ENCODE measurements around the gene PTPRF. TPM values are rescaled to one million over a fixed set of nuclear protein-coding genes. Genes with fewer than 3 reads are reported as not detected.

Gene PTPRF
- total RNA-seq, 1 donor from 2014 or later, result 7.7 TPM

DNA sequence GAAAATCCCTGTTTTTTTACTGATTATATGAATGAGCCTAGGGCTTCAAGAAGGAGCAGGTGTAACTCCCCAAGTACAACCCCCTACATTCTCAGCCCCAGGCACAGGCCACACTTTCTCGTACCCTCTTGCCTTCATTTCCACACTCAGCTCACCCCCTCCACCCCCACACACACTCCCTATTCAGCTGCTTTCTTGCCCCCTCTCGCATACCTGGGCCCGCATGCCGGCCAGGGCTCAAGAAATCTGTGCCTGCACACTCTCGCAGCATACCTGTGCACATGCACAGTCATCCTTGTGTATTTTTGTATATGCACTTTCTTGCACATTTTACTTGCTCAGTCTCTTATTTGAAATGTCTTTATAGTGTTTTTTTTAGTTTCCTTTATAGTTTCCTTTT lies 2.0 kb downstream of the PTPRF start:
- intact Hi-C loops (cut with DNase I), result no loop called here
- peak; percentile 34 for DNase-seq (ENCODE audit: missing footprints)
- no peak for ATAC-seq

DNA sequence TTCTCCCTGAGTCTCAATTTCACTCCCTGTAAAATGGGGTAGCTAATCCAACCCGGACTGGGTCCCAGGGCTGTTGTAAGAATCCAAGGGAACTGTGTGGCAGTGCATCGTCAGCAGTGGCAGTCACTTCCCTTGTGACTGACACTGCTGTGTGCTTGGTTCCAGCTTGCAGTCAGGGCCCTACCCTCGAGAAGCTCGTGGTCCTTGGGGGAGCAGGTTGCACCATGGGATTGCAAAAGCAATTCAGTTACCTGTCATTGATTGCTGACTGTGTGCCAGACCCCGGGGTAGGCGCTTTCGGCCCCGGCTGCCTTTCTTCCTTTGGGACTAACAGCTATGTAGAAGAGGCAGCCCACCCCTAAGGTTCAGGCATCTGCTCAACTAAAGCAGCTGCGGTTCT lies 2.9 kb downstream of the PTPRF start:
- intact Hi-C loops (cut with DNase I), result no loop called here
- no peak for ATAC-seq
- DNase-seq (ENCODE audit: missing footprints), result peak; percentile 54

DNA sequence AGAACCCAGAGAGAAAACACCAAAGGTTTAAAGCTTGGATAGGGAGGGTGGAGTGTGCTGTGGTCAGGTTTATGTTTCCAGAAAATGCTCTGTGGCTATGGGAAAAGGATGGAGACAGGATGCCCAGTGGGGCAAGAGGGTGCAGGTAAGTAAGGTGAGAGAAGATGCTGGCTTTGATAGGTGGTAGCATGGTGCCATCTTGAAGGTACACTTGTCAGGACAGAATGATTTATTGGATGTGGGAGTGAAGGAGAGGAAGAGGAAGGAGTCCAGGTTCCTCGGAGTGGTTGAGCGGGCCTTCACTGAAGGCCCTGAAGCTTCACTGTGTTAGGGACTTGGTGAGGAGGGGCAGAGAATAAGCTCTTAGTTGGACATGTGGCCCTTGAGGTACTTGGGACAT lies 3.6 kb downstream of the PTPRF start:
- DNase-seq (ENCODE audit: missing footprints) (peak; percentile 7), ATAC-seq (no peak)
- intact Hi-C loops (cut with DNase I), result no loop called here

DNA sequence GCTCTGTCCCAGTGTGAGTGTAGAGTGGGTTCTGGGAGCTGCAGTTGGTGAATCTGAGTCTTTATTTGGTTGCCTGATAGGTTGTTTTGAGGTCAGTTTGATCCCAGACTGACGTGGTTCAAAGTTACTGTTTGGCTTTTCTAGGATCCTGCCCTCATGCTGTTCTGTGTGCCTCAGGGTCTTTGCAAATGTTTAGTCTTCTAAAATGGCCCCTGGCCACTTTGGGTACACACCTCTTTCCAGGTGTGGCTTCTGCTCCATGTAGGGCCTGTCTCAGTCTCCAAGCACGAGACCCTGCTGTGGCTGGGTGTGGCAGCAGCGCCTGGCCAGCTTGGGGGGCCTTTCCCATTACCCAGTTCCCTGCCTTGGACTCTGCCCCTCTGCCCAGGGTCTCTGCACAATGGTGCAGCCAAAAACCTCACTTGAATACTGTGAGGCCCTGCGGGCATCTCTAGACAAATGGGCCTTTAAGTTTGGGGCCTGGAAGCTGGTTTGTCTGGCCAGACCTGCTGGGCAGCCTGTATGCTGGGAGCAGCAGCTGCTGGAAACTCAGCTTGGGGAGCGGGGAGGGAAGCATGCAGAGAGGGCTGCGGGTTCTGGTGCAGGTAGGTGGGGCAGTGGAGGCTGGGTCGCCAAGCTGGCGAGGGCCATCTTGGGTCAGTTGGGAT lies 5.6 kb downstream of the PTPRF start:
- intact Hi-C loops (cut with DNase I), result no loop called here
- ATAC-seq (no peak), DNase-seq (ENCODE audit: missing footprints) (peak; percentile 55)

DNA sequence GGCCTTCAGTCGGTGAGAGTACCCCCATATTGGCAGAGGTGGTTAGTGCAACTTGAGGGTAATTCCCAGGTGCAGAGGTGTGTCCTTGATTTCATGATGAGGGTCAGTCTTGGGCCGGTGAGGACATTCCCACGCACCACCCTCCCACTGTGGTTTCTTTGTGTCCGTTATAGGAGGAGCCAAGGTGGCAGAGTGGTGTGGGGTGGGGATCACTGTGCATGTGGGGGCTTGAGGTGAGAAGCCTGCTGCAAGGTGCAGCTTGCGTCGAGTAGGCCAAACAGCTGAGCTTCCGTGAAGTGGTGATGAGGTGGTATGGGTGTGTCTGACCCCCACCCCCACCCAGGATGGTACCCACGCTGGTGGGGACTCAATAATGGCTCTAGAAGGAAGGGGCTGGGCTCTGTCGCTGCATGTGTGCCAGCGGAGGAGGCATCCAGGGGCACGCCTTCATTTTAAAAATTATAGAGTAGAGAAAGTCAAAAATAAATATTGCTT lies 6.2 kb downstream of the PTPRF start:
- intact Hi-C loops (cut with DNase I), result no loop called here
- ATAC-seq (no peak), DNase-seq (ENCODE audit: missing footprints) (peak; percentile 21)

DNA sequence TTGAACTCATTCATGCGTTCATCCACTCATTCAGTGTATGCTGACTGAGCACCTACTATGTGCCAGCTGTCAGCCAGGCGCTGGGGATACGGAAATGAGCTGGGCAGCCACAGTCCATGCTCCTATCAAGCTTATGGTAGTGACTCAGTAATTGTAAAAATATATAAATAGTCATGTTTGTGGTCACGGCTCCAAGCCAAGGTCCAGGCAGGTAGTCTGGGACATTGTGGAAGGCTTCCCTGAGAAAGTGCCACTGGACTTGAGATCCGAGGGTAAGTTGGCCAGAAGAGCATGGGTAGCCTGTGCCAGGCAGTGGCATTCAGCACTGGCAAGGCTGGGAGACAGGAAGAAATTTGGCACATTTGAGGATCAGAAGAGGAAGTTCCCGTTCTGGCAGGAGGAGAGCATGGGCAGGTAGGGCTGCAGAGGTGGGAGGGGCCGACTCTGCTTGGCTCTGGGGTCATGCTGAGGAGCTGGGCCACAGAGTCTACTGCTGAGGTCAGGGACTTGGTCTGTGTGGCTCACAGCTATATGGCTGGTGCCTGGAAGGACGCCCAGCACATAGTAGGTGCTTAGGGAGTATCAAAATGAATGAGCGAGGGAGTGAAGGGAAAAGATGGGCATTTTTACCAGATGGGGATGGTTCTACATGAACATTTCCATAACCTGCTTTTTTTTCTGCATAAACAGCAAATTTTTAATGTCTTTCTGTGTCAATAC lies 6.9 kb downstream of the PTPRF start:
- ATAC-seq (no peak), DNase-seq (ENCODE audit: missing footprints) (peak; percentile 39)
- intact Hi-C loops (cut with DNase I), result no loop called here

DNA sequence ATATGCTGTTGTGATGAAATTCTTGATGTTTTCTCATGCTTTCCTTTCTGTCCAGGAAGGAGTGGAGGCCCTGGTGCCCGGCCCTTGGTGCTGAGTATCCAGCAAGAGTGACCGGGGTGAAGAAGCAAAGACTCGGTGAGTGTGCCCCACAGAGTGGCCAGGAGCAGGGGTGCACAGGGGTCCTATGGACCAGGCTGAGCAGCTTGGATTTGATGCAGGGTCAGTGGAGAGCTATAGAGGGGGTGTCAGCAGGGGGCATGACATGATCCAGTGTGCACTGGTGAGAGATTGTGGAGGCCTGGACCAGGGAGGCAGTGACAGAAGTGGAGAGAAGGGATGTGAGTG lies 7.4 kb downstream of the PTPRF start:
- ATAC-seq (no peak), DNase-seq (ENCODE audit: missing footprints) (peak; percentile 0)
- intact Hi-C loops (cut with DNase I), result no loop called here

DNA sequence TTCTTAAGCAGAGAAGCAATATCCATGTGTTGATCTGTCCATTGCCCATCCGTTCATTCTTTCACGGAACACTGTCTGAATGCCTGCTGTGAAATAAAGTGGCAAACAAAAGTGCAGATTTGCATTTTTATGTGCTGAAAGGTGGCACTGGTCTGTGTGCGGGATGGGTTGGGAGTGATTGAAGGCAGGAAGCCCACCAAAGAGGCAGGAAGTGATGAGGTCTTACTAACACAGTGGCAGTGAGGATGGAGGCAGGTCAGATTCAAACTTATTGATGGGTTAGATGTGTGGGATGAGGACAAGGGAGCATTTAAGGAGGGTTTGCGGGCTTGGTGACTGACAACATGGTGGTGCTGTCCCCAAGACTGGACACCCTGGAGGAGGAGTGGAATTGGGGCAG lies 8.3 kb downstream of the PTPRF start:
- intact Hi-C loops (cut with DNase I), result no loop called here

DNA sequence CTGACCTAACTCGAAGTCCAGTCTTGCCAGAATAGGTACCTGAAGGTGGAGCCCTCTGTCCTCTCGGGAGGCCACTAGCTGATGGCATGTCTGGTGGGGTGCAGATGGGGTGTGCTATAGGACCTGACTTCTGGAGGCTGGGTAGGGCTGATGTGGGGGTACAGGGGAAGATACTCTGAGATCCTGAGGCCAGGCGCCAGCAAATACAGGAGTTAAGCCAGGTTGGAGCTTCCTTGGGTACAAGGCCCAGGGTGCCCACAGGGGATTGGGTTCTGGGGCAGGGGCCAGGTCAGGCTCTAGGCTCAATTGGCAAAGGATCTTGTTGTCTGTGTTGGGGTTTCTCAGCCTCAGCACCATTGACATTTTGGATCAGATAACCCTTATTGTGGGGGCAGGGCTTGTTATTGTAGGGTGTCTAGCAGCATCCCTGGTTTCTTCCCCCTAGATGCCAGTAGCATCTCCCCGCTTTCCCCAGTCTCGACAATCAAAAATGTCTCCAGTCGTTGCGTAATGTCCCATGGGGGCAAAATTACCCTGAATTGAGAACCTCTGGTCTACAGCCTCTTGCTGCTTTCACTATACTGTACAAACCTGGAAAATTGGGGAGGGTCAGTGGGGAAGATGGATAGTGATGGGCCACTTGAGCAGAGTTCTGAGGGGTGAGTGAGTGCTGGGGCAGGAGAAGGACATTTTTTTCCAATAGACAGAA lies 9.2 kb downstream of the PTPRF start:
- ATAC-seq (no peak), DNase-seq (ENCODE audit: missing footprints) (peak; percentile 3)
- intact Hi-C loops (cut with DNase I), result no loop called here

More for the DNA sequence above, 8.3 kb downstream of the PTPRF start:
- DNase-seq (ENCODE audit: missing footprints), result peak; percentile 2
- ATAC-seq, result no peak

DNA sequence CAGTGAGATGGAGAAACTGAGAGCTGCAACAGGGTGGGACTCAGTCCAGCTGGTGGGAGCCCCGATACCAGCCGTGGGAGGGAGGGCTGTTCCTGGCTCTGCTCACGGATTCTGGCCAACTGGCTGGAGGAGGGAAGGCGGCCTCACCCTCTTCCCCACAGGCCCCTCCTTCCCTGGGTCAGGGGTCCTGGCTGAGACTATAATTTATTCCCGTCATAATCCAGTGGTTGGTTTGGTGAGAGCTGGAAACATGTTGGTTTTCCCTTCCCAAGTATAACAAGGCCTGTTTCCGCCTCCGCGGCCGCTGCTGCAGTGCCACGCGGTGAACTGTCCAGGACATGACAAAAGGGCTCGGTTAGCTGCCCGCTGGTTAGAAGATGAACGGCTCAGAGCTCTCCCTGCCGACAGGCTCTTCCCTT lies 10.0 kb downstream of the PTPRF start:
- intact Hi-C loops (cut with DNase I), result no loop called here
- ATAC-seq (no peak), DNase-seq (ENCODE audit: missing footprints) (peak; percentile 49)

DNA sequence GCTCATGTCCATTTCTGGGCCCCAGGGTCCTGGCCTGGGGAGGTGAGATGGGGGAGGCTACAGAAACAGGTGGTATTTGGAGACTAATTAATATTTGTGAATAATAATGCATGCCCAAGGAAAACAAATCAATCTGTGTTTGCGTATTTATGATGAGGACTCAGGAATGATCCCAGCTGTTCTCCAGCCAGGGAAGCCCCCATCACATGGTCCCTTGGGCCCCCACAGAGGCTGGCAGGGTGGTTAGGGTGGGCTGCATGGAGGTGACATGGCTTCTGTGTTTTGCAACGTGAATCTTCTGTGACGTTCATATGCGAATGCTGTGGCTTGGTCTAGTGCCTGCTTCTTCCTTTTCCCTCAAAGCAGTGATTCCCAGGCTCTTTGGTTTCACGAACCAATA lies 10.5 kb downstream of the PTPRF start:
- ATAC-seq (no peak), DNase-seq (ENCODE audit: missing footprints) (no peak)
- intact Hi-C loops (cut with DNase I), result no loop called here

DNA sequence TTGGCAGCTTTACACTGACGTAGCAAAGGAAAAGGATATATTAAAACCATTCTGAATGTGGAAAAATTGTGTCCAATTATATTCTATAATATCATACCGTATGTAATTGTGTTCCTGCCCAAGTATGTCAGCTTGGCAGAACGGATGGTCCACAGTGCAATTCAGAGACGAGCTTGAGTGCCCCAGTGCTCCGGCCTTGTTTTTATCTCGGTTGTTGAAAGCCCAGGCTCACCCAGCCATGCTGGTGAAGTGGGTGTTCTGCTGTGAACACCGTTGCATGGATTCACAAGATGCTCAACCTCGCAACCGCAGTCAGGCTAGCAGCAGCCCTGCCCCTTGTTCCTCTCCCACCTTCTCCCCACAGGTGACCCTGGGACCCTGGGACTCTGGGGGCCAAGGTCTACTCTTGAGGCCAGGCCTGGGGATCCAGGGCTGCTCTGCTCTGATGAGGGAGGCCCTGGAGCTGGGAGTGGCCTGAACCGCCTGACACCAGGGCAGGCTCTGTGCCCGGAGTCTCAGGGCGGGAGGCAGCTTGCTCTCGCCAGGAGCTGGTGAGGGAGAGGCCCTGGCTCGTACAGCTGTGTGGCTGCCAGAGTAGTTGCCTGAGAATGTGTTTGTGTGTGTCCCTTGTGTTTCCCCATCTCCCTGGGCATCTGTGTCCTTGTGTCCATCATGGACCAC lies 11.2 kb downstream of the PTPRF start:
- DNase-seq (ENCODE audit: missing footprints) (peak; percentile 86), ATAC-seq (peak; percentile 94)
- intact Hi-C loops (cut with DNase I), result no loop called here

DNA sequence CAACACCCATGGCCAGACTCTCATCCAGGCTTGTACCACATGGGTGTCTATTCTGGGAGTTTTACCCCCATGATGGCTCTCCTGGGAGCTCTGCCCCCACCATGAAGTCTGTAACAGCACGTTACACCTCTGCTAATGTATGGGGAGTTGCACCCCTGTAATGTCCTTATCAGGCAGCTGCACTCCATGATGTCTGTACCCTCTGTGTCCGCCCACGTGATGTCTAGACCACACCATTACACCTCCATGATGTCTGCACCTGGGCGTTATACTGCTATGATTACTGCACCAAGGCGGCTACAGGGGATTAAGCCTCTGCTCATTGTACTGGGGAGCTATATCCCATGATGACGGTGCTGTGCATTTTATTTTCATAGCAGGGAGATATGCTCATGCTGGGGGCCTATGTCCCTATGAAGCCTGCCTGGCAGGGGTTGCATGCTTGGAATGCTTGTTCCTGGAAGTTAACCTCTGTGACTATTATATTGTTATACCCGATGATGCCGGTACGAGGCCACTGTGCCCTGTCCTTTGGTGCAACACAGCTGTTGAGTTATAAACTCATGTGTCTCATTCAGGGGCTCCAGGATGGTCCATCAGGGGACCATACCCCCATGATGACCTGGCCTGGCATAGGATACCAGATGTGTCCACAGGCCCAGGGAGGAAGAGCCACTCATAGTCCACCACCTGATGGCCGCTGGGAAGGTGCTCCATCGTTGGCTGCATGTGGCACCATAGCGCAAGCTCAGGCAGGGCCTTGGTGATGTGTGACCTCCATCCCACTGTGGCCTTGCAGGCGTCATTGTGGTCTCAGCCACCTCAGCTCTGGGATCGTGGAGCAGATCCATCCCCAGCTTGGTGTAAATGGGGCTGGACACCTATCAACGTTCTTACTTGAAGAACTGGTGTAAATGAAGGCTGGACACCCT lies 12.1 kb downstream of the PTPRF start:
- intact Hi-C loops (cut with DNase I), result no loop called here
- no peak for ATAC-seq
- DNase-seq (ENCODE audit: missing footprints), result peak; percentile 43

DNA sequence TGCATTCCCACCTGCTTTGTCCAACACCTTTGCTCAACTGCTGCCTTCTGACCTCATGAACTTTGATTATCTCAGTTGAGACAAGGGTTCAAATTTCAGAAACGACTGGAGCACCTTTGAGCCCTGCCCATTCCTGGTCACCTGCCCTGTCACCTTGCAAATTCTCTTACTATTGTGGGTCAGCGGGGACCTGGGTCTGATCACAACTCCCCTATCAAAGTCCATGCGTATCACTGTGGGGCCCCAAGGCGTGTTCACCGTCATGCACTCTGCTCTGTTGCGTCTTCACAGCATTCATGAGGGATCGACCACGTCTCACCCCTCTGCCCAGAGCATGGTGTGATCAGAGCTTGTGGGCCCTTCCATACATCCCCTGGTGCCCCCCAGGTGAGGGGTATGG lies 12.9 kb downstream of the PTPRF start:
- DNase-seq (ENCODE audit: missing footprints) (peak; percentile 11), ATAC-seq (no peak)
- intact Hi-C loops (cut with DNase I), result no loop called here

DNA sequence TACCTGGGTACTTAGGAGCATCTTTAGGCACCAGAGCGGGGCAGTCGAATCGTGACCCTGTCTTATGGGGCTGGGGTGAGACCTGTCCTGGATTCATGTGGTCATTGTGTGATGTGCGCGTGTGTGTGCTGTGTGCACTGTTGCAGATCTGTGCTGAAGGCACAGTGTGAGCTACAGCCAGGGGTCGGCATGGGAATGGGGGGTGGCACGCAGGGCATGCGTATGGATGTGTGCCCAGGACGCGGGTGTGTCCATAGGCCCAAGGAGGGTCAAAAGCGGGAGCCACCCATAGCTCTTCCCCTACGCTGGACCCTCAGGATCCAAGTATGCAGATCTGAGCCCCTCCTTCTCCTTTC lies 14.6 kb downstream of the PTPRF start:
- ATAC-seq, result no peak
- DNase-seq (ENCODE audit: missing footprints), result no peak
- intact Hi-C loops (cut with DNase I), result no loop called here

DNA sequence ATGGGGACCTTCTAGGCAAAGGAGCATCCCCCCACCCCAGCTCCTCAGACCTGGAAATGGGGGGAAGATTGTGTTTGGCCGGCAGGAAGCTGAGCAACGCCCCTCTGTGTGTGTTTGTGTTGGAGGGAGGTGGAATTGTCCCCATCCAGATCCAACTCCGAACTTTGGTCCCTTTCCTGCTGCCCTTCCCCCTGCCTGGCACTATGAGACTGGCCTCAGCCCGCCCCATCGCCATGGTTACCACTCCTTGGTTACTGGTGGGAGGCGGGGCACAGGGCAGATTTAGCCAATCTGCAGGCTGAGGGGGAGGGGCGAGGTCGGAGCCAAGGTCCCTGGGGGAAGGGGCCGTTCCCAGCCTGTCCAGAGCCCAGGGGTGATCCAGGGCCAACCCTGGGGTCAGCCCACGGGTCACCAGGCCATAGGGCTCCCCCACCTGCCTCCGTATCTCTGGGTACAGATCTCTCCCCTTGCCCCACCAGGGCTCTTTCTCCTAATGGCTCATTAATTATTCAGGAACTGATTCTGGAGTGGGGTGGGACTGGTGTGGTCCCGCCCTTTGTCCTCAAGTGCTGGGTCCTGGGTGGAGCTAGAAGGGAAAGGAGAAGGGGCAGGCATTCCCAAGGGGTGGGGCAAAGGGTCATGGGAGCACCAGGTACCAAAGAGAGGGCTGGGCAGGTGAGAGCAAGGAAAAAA lies 15.2 kb downstream of the PTPRF start:
- ATAC-seq, result no peak
- no peak for DNase-seq (ENCODE audit: missing footprints)
- intact Hi-C loops (cut with DNase I), result no loop called here

DNA sequence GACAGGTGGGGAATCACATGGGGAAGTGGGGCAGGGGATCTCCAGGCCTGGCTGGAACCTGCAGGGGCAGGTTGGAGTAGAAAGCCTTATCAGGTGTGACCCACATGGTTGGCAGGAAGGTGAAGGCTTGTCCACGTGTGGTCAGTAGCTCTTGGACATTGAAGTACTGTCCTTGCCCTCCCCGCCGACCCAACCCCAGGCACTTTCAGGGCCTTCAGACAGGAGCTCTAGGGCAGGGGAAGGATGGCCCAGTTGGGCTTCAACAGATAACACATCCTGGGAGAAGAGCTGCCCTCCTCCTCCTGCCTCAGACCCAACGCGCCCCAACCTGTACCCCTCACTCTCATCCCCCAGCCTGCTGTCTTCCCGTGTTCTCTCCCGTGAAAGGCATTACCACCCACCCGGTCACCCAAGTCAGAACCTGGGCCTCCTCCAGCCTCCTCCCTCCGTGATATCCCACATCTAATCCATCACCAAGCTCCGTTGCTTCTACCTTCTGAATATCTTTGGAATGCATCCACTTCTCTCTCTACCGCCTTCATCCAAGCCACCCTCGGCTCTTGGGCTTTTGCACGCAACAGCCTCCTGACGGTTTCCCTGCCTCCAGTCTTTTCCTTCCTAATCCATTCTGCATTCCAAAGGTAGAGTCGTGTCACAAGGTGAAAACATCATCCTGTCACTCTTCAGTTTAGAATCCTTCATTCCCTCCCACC lies 15.9 kb downstream of the PTPRF start:
- intact Hi-C loops (cut with DNase I), result no loop called here
- DNase-seq (ENCODE audit: missing footprints) (no peak), ATAC-seq (no peak)
